IgD-negative memory B cell (primary cell): ENCODE results near the gene OPRD1. TPM values are rescaled to one million over a fixed set of nuclear protein-coding genes. Genes with fewer than 3 reads are reported as not detected.
"Not testable (repeated sequence)": the region's sequence is repeated elsewhere in the genome, so short reads cannot be mapped to it uniquely, and the experiment has no call there.

ENCODE experiments used
- H3K27ac Mint-ChIP-seq, 3 donors: one replicate each; pipeline ENCODE4 v1.8.0; 2020 to 2022; ENCODE audit warnings: mild to moderate bottlenecking in 3 of 3, mixed read lengths in 3 of 3, moderate library complexity in 1 of 3
- H3K27me3 Mint-ChIP-seq: one replicate; pipeline ENCODE4 v1.8.0; 2021; ENCODE audit warnings: mixed read lengths
- H3K36me3 Mint-ChIP-seq: one replicate; pipeline ENCODE4 v1.8.0; 2020; ENCODE audit warnings: mild to moderate bottlenecking, mixed read lengths
- H3K4me1 Mint-ChIP-seq, 3 donors: one replicate each; pipeline ENCODE4 v1.8.0; 2020 to 2022; ENCODE audit warnings: mixed read lengths in 3 of 3, mild to moderate bottlenecking in 1 of 3
- H3K4me3 Mint-ChIP-seq, 4 donors: one replicate each; pipeline ENCODE4 v1.8.0; 2020 to 2022; ENCODE audit warnings: mild to moderate bottlenecking in 4 of 4, mixed read lengths in 4 of 4, moderate library complexity in 3 of 4
- H3K9me3 Mint-ChIP-seq, 3 donors: one replicate each; pipeline ENCODE4 v1.8.0; 2020 to 2021; ENCODE audit warnings: mixed read lengths in 3 of 3, mild to moderate bottlenecking in 1 of 3
- polyA plus RNA-seq: library from polyadenylated mRNA; unstranded; fragments of 300-500 nt; fragmentation: Illumina TruSeq; gene quantifications from one replicate; pipeline ENCODE4 v1.2.3, GENCODE V29; 2021

Gene OPRD1
- polyA plus RNA-seq, 1 donor from 2014 or later = 0.03 TPM

GRCh38 chr1:28790377-28791035 lies 21.5 kb upstream of the OPRD1 start:
- peaks cover 2% of the 10 kb centered on the region for H3K36me3 Mint-ChIP-seq
- H3K27me3 Mint-ChIP-seq = peaks cover 1% of the 10 kb centered on the region
- H3K4me3 Mint-ChIP-seq = no peak overlapping the region
- H3K9me3 Mint-ChIP-seq = no peaks in the 10 kb centered on the region
- no peak overlapping the region for H3K27ac Mint-ChIP-seq
- peaks cover 3% of the 10 kb centered on the region in 3 donors for H3K4me1 Mint-ChIP-seq

GRCh38 chr1:28791929-28792328 lies 20.0 kb upstream of the OPRD1 start:
- H3K9me3 Mint-ChIP-seq, H3K4me3 Mint-ChIP-seq, H3K4me1 Mint-ChIP-seq, H3K27me3 Mint-ChIP-seq, H3K36me3 Mint-ChIP-seq: not testable (repeated sequence)
- H3K27ac Mint-ChIP-seq = peak overlapping the region in 1 of 3 donors; percentile 65

GRCh38 chr1:28792644-28793121 lies 19.3 kb upstream of the OPRD1 start:
- Mint-ChIP-seq H3K27me3 (peaks cover 5% of the 10 kb centered on the region), H3K4me1 (no peaks in the 10 kb centered on the region), H3K4me3 (no peak overlapping the region), H3K27ac (no peak overlapping the region), H3K36me3 (no peaks in the 10 kb centered on the region), H3K9me3 (no peaks in the 10 kb centered on the region)

- peak overlapping the region in 1 of 4 donors; percentile 3 for H3K4me3 Mint-ChIP-seq
- H3K27me3 Mint-ChIP-seq, H3K4me1 Mint-ChIP-seq, H3K36me3 Mint-ChIP-seq, H3K27ac Mint-ChIP-seq, H3K9me3 Mint-ChIP-seq: not testable (repeated sequence)
Measured at GRCh38 chr1:28794582-28794981, 17.4 kb upstream of the OPRD1 start.

- Mint-ChIP-seq H3K4me1 (peaks cover 0 to 2% (median 2%) of the 10 kb centered on the region in 3 donors), H3K4me3 (no peak overlapping the region), H3K27me3 (peaks cover 11% of the 10 kb centered on the region), H3K27ac (no peak overlapping the region), H3K36me3 (no peaks in the 10 kb centered on the region), H3K9me3 (no peaks in the 10 kb centered on the region)
Measured at GRCh38 chr1:28796352-28797211, 15.4 kb upstream of the OPRD1 start.

GRCh38 chr1:28800324-28800723 lies 11.6 kb upstream of the OPRD1 start:
- Mint-ChIP-seq H3K4me1 (peaks cover 0 to 2% (median 2%) of the 10 kb centered on the region in 3 donors), H3K27me3 (peaks cover 11% of the 10 kb centered on the region), H3K27ac (no peak overlapping the region), H3K36me3 (peaks cover 2% of the 10 kb centered on the region), H3K4me3 (no peak overlapping the region), H3K9me3 (no peaks in the 10 kb centered on the region)

GRCh38 chr1:28801461-28801860 lies 10.5 kb upstream of the OPRD1 start:
- Mint-ChIP-seq H3K4me1 (peaks cover 0 to 2% (median 2%) of the 10 kb centered on the region in 3 donors), H3K9me3 (no peaks in the 10 kb centered on the region), H3K27ac (no peak overlapping the region), H3K36me3 (peaks cover 2% of the 10 kb centered on the region), H3K27me3 (peaks cover 11% of the 10 kb centered on the region), H3K4me3 (no peak overlapping the region)

- Mint-ChIP-seq H3K27ac (no peak overlapping the region), H3K9me3 (no peaks in the 10 kb centered on the region), H3K4me1 (peaks cover 0 to 3% (median 0%) of the 10 kb centered on the region in 3 donors), H3K4me3 (no peak overlapping the region), H3K27me3 (peaks cover 8% of the 10 kb centered on the region), H3K36me3 (peaks cover 2% of the 10 kb centered on the region)
Measured at GRCh38 chr1:28803051-28803450, 8.9 kb upstream of the OPRD1 start.

- Mint-ChIP-seq H3K9me3 (no peaks in the 10 kb centered on the region), H3K36me3 (peaks cover 2% of the 10 kb centered on the region)
Measured at GRCh38 chr1:28803662-28804061, 8.3 kb upstream of the OPRD1 start.

GRCh38 chr1:28804071-28804470 lies 7.9 kb upstream of the OPRD1 start:
- peaks cover 2% of the 10 kb centered on the region for H3K36me3 Mint-ChIP-seq

More at GRCh38 chr1:28803662-28804061, 8.3 kb upstream of the OPRD1 start:
- Mint-ChIP-seq H3K4me1 (peaks cover 0 to 2% (median 0%) of the 10 kb centered on the region in 3 donors), H3K27ac (no peak overlapping the region), H3K4me3 (no peak overlapping the region), H3K27me3 (peaks cover 8% of the 10 kb centered on the region)

GRCh38 chr1:28807046-28807445 lies 4.9 kb upstream of the OPRD1 start:
- Mint-ChIP-seq H3K27me3 (peaks cover 15% of the 10 kb centered on the region), H3K27ac (no peak overlapping the region), H3K9me3 (no peaks in the 10 kb centered on the region), H3K4me1 (peaks cover 0 to 1% (median 0%) of the 10 kb centered on the region in 3 donors), H3K36me3 (peaks cover 2% of the 10 kb centered on the region), H3K4me3 (no peak overlapping the region)

More at GRCh38 chr1:28804071-28804470, 7.9 kb upstream of the OPRD1 start:
- Mint-ChIP-seq H3K9me3 (no peaks in the 10 kb centered on the region), H3K27me3 (peaks cover 8% of the 10 kb centered on the region), H3K4me3 (no peak overlapping the region), H3K4me1 (peaks cover 0 to 1% (median 0%) of the 10 kb centered on the region in 3 donors), H3K27ac (no peak overlapping the region)

- no peak overlapping the region for H3K27ac Mint-ChIP-seq
- peaks cover 0 to 4% (median 0%) of the 10 kb centered on the region in 3 donors for H3K4me1 Mint-ChIP-seq
- no peak overlapping the region for H3K4me3 Mint-ChIP-seq
- peaks cover 2% of the 10 kb centered on the region for H3K36me3 Mint-ChIP-seq
- H3K27me3 Mint-ChIP-seq = peaks cover 21% of the 10 kb centered on the region
- H3K9me3 Mint-ChIP-seq = no peaks in the 10 kb centered on the region
Measured at GRCh38 chr1:28807986-28808385, 4.0 kb upstream of the OPRD1 start.

GRCh38 chr1:28811369-28811765 lies 603 bp upstream of the OPRD1 start:
- peaks cover 0 to 4% (median 2%) of the 10 kb centered on the region in 3 donors for H3K4me1 Mint-ChIP-seq
- H3K27me3 Mint-ChIP-seq = peaks cover 47% of the 10 kb centered on the region
- no peak overlapping the region for H3K4me3 Mint-ChIP-seq
- H3K27ac Mint-ChIP-seq = no peak overlapping the region
- no peaks in the 10 kb centered on the region for H3K9me3 Mint-ChIP-seq
- no peaks in the 10 kb centered on the region for H3K36me3 Mint-ChIP-seq

- H3K4me3 Mint-ChIP-seq = no peak overlapping the region
- H3K36me3 Mint-ChIP-seq = no peaks in the 10 kb centered on the region
- no peak overlapping the region for H3K27ac Mint-ChIP-seq
- peaks cover 52% of the 10 kb centered on the region for H3K27me3 Mint-ChIP-seq
- H3K4me1 Mint-ChIP-seq = peaks cover 0 to 4% (median 2%) of the 10 kb centered on the region in 3 donors
- no peaks in the 10 kb centered on the region for H3K9me3 Mint-ChIP-seq
Measured at GRCh38 chr1:28812669-28813468, 899 bp downstream of the OPRD1 start.
